Measurements from ENCODE around the gene ADAMTSL1. TPM values are rescaled to one million over a fixed set of nuclear protein-coding genes. Genes with fewer than 3 reads are reported as not detected.

ADAMTSL1 gene
- total RNA-seq, 1 donor from 2014 or later, result 3.4 TPM

DNA sequence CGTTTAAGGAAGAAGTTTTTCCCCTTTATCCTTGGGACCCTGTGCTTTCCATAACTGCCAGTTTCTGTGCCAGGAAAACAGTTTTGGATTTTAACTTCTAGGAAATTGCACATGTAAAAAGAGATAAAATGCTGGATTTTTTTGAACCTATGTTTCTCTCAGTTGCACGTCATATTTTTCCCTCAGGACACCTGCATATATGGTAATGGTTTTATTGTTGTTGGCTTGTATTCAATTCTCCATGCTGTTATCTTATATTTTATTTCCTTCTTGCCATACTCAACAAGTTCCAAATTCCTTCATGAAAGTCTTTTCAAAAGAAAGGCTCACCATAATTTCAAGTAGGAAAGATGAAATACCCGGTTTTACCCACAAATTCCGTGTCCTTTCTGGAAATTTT is 7.9 kb upstream of the ADAMTSL1 start:
- no peak for DNase-seq (ENCODE audit: low spot score)

GRCh38 chr9:18467696-18468095 is 6.3 kb upstream of the ADAMTSL1 start:
- DNase-seq (ENCODE audit: low spot score), result no peak

- no peak for DNase-seq (ENCODE audit: low spot score)
These were observed 1.5 kb upstream of the ADAMTSL1 start for GRCh38 chr9:18472435-18472834.

- DNase-seq (ENCODE audit: low spot score), result no peak
These were observed 1.1 kb upstream of the ADAMTSL1 start for GRCh38 chr9:18472841-18473251.

GRCh38 chr9:18474783-18475182 is 830 bp downstream of the ADAMTSL1 start:
- no peak for DNase-seq (ENCODE audit: low spot score)

DNA sequence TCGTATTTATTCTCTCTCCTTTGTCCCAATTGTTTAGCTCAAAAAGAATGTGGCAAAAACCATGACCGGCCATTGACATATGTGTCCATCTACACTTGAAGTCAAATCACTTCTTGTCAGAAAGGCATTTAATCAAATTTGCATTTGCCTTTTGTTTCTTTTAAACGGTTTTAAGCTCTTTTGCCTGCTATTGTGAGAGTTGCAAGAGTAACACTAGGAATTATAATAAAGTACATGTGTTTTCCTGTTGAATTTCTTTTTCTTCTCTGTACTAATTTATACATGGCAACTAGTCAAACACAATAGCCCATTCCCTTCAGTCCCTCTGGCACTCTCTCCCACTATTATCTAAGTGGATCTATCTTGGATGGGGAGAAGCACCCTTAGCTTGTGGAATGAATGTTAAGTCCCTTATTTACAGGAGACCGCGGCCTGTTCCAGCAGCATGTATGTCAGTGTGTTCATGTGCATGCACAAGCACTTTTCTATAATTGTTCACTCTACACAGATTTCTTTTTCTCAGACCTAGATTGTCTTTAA is 3.2 kb downstream of the ADAMTSL1 start:
- no peak for DNase-seq (ENCODE audit: low spot score)

DNA sequence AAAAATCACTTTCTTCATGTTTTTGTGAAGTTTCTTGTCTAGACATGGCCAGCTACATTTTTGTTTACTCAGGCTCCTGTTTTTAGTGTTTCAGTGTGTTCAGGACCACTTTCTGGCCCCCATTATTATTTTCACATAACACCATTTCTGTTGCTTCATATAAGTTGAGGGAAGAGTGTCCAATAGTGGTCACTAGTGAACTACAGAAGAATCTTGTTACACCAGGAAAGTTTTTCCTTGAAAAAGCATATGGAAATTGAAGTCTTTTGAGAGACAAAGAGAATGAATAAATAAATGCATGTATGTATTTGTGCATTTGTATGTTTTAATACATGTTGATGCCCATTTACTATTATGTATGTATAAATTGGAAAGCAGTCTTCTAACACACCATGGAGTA is 3.8 kb downstream of the ADAMTSL1 start:
- no peak for DNase-seq (ENCODE audit: low spot score)

GRCh38 chr9:18478501-18479361 is 4.8 kb downstream of the ADAMTSL1 start:
- DNase-seq (ENCODE audit: low spot score), result no peak

DNA sequence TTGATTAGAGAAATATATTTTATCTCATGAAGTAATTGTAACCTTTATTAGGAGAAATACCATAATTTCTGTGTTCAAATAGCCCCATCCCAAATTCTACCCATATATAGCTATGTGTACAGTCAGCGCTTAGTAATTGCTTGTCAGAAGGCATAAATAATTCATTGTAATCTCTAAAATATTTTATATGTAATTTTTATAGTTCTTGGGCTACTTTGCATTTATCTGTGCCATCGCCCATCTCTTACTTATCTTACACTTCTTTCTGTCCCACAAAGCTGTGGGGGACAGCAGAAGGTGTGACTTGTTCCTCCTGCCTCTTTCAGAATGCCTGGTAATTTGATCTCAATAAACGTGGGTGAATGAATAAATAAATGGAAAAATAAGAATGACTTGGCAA is 5.5 kb downstream of the ADAMTSL1 start:
- no peak for DNase-seq (ENCODE audit: low spot score)

- DNase-seq (ENCODE audit: low spot score), result no peak
These were observed 6.7 kb downstream of the ADAMTSL1 start for GRCh38 chr9:18480662-18481093.

GRCh38 chr9:18482371-18482770 is 8.4 kb downstream of the ADAMTSL1 start:
- DNase-seq (ENCODE audit: low spot score), result no peak

GRCh38 chr9:18485714-18486113 is 11.8 kb downstream of the ADAMTSL1 start:
- no peak for DNase-seq (ENCODE audit: low spot score)

DNA sequence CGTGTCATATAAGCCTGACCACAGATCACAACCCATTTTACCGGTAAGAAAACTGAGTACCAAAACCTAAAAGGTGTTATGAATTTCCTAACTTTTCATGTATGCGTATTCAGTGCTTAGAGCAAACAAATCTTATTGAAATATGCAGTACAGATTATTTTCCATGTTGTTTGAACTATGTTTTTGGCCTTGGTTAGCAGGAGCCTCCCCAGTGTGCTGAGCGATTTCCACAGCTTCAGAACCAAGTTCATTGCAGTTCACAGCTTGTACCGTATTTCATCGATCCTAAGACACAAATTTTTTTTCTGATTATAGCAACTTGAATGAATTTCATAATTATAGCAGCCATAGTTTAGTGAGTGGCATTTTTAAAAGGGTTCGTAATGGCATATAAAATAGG is 13.7 kb downstream of the ADAMTSL1 start:
- DNase-seq (ENCODE audit: low spot score), result no peak

GRCh38 chr9:18488886-18489285 is 14.9 kb downstream of the ADAMTSL1 start:
- no peak for DNase-seq (ENCODE audit: low spot score)

- no peak for DNase-seq (ENCODE audit: low spot score)
These were observed 15.9 kb downstream of the ADAMTSL1 start for GRCh38 chr9:18489861-18490260.

- DNase-seq (ENCODE audit: low spot score), result no peak
These were observed 16.9 kb downstream of the ADAMTSL1 start for GRCh38 chr9:18490641-18491370.

- no peak for DNase-seq (ENCODE audit: low spot score)
These were observed 18.7 kb downstream of the ADAMTSL1 start for GRCh38 chr9:18492612-18493011.

DNA sequence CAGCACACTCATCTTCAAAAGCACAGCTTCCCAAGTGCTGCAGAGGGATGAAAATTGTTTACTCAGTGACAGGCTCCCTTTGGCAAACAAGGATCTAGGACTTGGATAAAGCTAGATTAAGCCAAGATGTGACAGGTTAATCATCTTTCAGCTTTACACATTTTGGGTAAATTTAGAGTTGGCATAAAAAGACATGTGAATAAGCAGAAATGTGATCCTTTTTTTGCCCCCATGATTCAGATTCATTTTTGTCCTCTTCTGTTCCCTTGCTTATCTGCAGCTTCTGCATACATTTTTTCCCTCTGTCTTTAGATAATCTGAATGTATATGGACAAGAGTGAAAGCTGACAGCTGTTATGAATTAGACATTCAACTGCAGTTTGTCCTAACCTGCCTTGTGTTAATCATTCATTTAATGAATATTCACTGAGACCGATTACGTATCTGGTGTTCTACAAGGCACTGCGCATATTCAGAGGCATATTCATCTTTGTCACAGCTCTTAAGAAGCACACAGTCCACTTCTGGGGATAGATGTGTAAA is 19.6 kb downstream of the ADAMTSL1 start:
- no peak for DNase-seq (ENCODE audit: low spot score)

- no peak for DNase-seq (ENCODE audit: low spot score)
These were observed 21.1 kb downstream of the ADAMTSL1 start for GRCh38 chr9:18495065-18495464.

DNA sequence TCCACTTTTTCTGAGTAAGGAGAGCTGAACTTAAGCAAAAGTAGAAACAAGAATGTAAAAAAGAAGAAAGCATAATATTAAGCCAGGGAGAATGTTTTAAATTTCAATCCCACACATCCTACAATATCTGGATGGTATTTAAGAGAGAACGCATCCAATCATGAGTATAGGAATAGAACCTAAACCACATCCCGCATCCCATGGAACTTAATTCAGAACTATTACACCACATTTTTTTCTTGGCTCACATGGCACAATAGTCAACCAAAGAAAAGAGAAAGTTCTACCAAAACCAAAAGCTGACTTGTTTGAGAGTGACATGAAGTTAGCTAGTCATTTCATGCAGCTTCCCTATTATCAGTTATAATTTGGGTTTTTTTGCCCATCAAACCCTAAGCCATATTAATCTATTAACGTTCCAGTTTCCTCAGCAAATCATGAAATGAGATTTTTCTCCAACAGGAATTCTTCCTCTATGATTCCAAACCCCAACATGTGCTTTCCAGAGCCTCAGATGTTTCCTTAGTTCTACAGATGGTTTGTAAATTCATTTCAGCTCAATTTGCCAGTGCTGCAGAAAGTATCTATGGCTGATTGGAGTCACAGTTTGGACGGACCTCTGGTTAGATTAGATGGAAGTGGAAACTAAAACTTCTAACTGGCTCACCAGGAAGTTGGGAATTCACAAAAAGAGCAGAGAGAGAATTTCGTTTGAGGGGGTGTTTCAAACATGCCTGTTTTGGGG is 22.5 kb downstream of the ADAMTSL1 start:
- no peak for DNase-seq (ENCODE audit: low spot score)

DNA sequence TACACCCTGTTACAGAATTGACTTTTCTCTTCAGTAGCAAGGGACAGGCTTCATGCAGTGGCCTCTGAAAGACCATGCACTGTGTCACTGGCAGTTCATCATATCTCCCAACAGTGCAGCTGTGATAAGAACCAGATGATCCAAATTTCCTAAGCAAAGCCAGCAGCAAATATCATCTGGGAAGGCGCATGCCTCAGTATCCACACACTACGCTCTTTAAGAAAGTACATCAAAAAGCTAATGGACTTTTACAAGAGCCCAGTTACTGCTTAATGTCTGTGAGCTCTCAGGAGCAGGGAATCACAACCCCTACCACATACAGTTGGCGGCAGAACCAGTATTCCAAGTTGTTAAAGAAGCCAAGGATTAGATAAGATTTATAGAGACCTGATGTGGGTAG is 25.1 kb downstream of the ADAMTSL1 start:
- no peak for DNase-seq (ENCODE audit: low spot score)

All from mesenteric fat pad (tissue), 1 donor.